ENCODE results near the gene IGF1.
"Not testable (repeated sequence)": the region's sequence is repeated elsewhere in the genome, so short reads cannot be mapped to it uniquely, and the experiment has no call there.

The IGF1 gene

GRCh38 chr12:102369876-102370275 lies 110.5 kb downstream of the IGF1 start:
- no peak overlapping the region for H3K27ac Mint-ChIP-seq
- no peak for DNase-seq
- peaks cover 7% of the 10 kb centered on the region for H3K4me1 Mint-ChIP-seq
- no peak for TF ChIP-seq CTCF (IDR thresholded peaks at IDR 0.05)
- no peaks in the 10 kb centered on the region for H3K27me3 Mint-ChIP-seq (ENCODE audit: low read depth, poor library complexity)
- H3K9me3 Mint-ChIP-seq, result peaks cover 44% of the 10 kb centered on the region
- peaks cover 8% of the 10 kb centered on the region for H3K36me3 Mint-ChIP-seq (ENCODE audit: low read depth)
- no peak overlapping the region for H3K4me3 Mint-ChIP-seq

- Mint-ChIP-seq H3K27me3 (ENCODE audit: low read depth, poor library complexity) (peaks cover 2% of the 10 kb centered on the region), H3K9me3 (peaks cover 29% of the 10 kb centered on the region), H3K4me3 (no peak overlapping the region), H3K4me1 (peaks cover 7% of the 10 kb centered on the region), H3K27ac (no peak overlapping the region), H3K36me3 (ENCODE audit: low read depth) (no peaks in the 10 kb centered on the region)
- DNase-seq, result no peak
- no peak for TF ChIP-seq CTCF (IDR thresholded peaks at IDR 0.05)
Observed at GRCh38 chr12:102365365-102365764, 115.0 kb downstream of the IGF1 start.

GRCh38 chr12:102364709-102365108 lies 115.7 kb downstream of the IGF1 start:
- Mint-ChIP-seq H3K9me3 (peaks cover 26% of the 10 kb centered on the region), H3K36me3 (ENCODE audit: low read depth) (no peaks in the 10 kb centered on the region), H3K4me1 (peaks cover 7% of the 10 kb centered on the region), H3K4me3 (no peak overlapping the region), H3K27me3 (ENCODE audit: low read depth, poor library complexity) (peaks cover 9% of the 10 kb centered on the region), H3K27ac (no peak overlapping the region)
- no peak for TF ChIP-seq CTCF (IDR thresholded peaks at IDR 0.05)
- DNase-seq, result no peak

GRCh38 chr12:102356690-102357089 lies 123.7 kb downstream of the IGF1 start:
- Mint-ChIP-seq H3K4me3 (no peak overlapping the region), H3K9me3 (peaks cover 50% of the 10 kb centered on the region), H3K4me1 (no peaks in the 10 kb centered on the region), H3K27ac (no peak overlapping the region), H3K36me3 (ENCODE audit: low read depth) (peaks cover 31% of the 10 kb centered on the region), H3K27me3 (ENCODE audit: low read depth, poor library complexity) (peaks cover 12% of the 10 kb centered on the region)
- no peak for TF ChIP-seq CTCF (IDR thresholded peaks at IDR 0.05)
- no peak for DNase-seq

GRCh38 chr12:102354281-102354680 lies 126.1 kb downstream of the IGF1 start:
- not testable (repeated sequence) for H3K27me3 Mint-ChIP-seq (ENCODE audit: low read depth, poor library complexity); H3K4me3 Mint-ChIP-seq; H3K27ac Mint-ChIP-seq; DNase-seq
- peaks cover 50% of the 10 kb centered on the region for H3K9me3 Mint-ChIP-seq
- peaks cover 31% of the 10 kb centered on the region for H3K36me3 Mint-ChIP-seq (ENCODE audit: low read depth)
- peaks cover 14% of the 10 kb centered on the region for H3K4me1 Mint-ChIP-seq

GRCh38 chr12:102351322-102351721 lies 129.0 kb downstream of the IGF1 start:
- no peak overlapping the region for H3K27ac Mint-ChIP-seq
- no peaks in the 10 kb centered on the region for H3K27me3 Mint-ChIP-seq (ENCODE audit: low read depth, poor library complexity)
- H3K36me3 Mint-ChIP-seq (ENCODE audit: low read depth), result peaks cover 31% of the 10 kb centered on the region
- peaks cover 45% of the 10 kb centered on the region for H3K9me3 Mint-ChIP-seq
- no peak for DNase-seq
- peaks cover 44% of the 10 kb centered on the region for H3K4me1 Mint-ChIP-seq
- H3K4me3 Mint-ChIP-seq, result no peak overlapping the region
- TF ChIP-seq CTCF (IDR thresholded peaks at IDR 0.05), result no peak

Measured in nephron progenitor cell (in vitro differentiated cells).